ENCODE measurements around the gene CCDC85A. TPM values are rescaled to one million over a fixed set of nuclear protein-coding genes. Genes with fewer than 3 reads are reported as not detected.
"Not testable (repeated sequence)": the region's sequence is repeated elsewhere in the genome, so short reads cannot be mapped to it uniquely, and the experiment has no call there.

The CCDC85A gene
- total and polyA plus RNA-seq, 2 experiments from 2014 or later, result 1.6 to 4.2 TPM

- 23 to 24% methylated on average over 3 of the region's 3 CpGs for WGBS, 2 experiments (ENCODE audit: low coverage in 1 of 2, low lambda C conversion rate in 2 of 2, missing lambda C conversion rate in 2 of 2)
- Histone ChIP-seq H3K27me3 (replicated peaks; ENCODE audit: insufficient read depth) (no peaks in the 10 kb centered on the region), H3K9me2 (ENCODE audit: insufficient read depth) (no peaks in the 10 kb centered on the region), H3K27ac (no peak overlapping the region), H3K4me3 (no peak overlapping the region), H4K20me1 (ENCODE audit: insufficient read depth) (no peaks in the 10 kb centered on the region), H3K79me2 (ENCODE audit: insufficient read depth) (no peaks in the 10 kb centered on the region), H3K4me2 (ENCODE audit: unreplicated experiment) (no peak overlapping the region), H3K9me3 (ENCODE audit: low read depth) (no peaks in the 10 kb centered on the region), H3K36me3 (ENCODE audit: low read depth) (no peaks in the 10 kb centered on the region), H3K9ac (no peak overlapping the region), H3F3A (ENCODE audit: insufficient read depth) (no peaks in the 10 kb centered on the region), H3K4me1 (ENCODE audit: insufficient read depth) (no peaks in the 10 kb centered on the region), H2AFZ (no peak overlapping the region)
- in situ Hi-C loops (cut with MboI), result no loop called here
- TF ChIP-seq EZH2phosphoT487 (IDR thresholded peaks at IDR 0.05; ENCODE audit: insufficient read depth, low read depth) (no peak), EZH2 (IDR thresholded peaks at IDR 0.05; ENCODE audit: insufficient read depth, poor library complexity, severe bottlenecking) (no peak)
- peak; percentile 7 for DNase-seq
Measured at GRCh38 chr2:56148825-56149224, 35.0 kb upstream of the CCDC85A start.

- Histone ChIP-seq H3K9me2 (ENCODE audit: insufficient read depth) (no peaks in the 10 kb centered on the region), H4K20me1 (ENCODE audit: insufficient read depth) (no peaks in the 10 kb centered on the region), H3K9me3 (ENCODE audit: low read depth) (no peaks in the 10 kb centered on the region), H3K4me1 (ENCODE audit: insufficient read depth) (no peaks in the 10 kb centered on the region), H3K4me3 (no peak overlapping the region), H3K27ac (no peak overlapping the region), H3F3A (ENCODE audit: insufficient read depth) (no peaks in the 10 kb centered on the region), H3K27me3 (replicated peaks; ENCODE audit: insufficient read depth) (no peaks in the 10 kb centered on the region), H3K9ac (no peak overlapping the region), H3K4me2 (ENCODE audit: unreplicated experiment) (no peak overlapping the region), H3K36me3 (ENCODE audit: low read depth) (no peaks in the 10 kb centered on the region), H2AFZ (no peak overlapping the region), H3K79me2 (ENCODE audit: insufficient read depth) (no peaks in the 10 kb centered on the region)
- no peak for TF ChIP-seq EZH2 (IDR thresholded peaks at IDR 0.05; ENCODE audit: insufficient read depth, poor library complexity, severe bottlenecking)
- no peak for TF ChIP-seq EZH2phosphoT487 (IDR thresholded peaks at IDR 0.05; ENCODE audit: insufficient read depth, low read depth)
- in situ Hi-C loops (cut with MboI), result no loop called here
- DNase-seq, result no peak
- 12 to 14% methylated on average over 2 of the region's 2 CpGs for WGBS, 2 experiments (ENCODE audit: low coverage in 1 of 2, low lambda C conversion rate in 2 of 2, missing lambda C conversion rate in 2 of 2)
Measured at GRCh38 chr2:56151841-56152240, 31.9 kb upstream of the CCDC85A start.

GRCh38 chr2:56155188-56155587 lies 28.6 kb upstream of the CCDC85A start:
- no peak overlapping the region for H3K4me3 ChIP-seq
- WGBS, 2 experiments (ENCODE audit: low coverage in 1 of 2, low lambda C conversion rate in 2 of 2, missing lambda C conversion rate in 2 of 2), result 0 to 5% methylated on average over 2 of the region's 2 CpGs
- in situ Hi-C loops (cut with MboI), result no loop called here

DNA sequence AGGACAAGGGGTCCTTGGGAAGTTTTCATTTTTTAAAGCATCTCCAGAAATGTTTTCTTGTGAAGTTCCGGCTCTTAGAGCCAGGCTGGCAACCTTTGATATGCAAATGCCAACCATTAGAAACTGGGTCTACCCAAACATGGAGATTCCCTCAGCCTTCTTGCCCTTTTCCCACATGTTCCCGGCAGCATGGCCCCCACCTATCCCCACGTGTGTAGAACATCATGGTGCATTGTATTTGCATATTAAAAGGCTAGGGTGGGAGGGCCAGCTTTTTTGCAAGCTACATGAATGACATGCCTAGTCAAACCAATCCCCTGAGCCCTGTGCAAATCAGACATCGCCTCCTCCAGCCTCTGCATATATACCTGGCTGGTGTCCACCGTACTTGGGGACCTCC lies 23.9 kb upstream of the CCDC85A start:
- H3K27ac ChIP-seq; H3K4me2 ChIP-seq (ENCODE audit: unreplicated experiment); H3K9ac ChIP-seq; H3K27me3 ChIP-seq (replicated peaks; ENCODE audit: insufficient read depth); in situ Hi-C loops (cut with MboI); H3F3A ChIP-seq (ENCODE audit: insufficient read depth); H3K9me2 ChIP-seq (ENCODE audit: insufficient read depth); H3K9me3 ChIP-seq (ENCODE audit: low read depth); H2AFZ ChIP-seq; H4K20me1 ChIP-seq (ENCODE audit: insufficient read depth); H3K79me2 ChIP-seq (ENCODE audit: insufficient read depth); DNase-seq; H3K36me3 ChIP-seq (ENCODE audit: low read depth); H3K4me3 ChIP-seq; H3K4me1 ChIP-seq (ENCODE audit: insufficient read depth): not testable (repeated sequence)
- 21% methylated on average over 5 of the region's 5 CpGs for WGBS, 2 experiments (ENCODE audit: low coverage in 1 of 2, low lambda C conversion rate in 2 of 2, missing lambda C conversion rate in 2 of 2)

More at GRCh38 chr2:56155188-56155587, 28.6 kb upstream of the CCDC85A start:
- Histone ChIP-seq H4K20me1 (ENCODE audit: insufficient read depth) (no peaks in the 10 kb centered on the region), H3F3A (ENCODE audit: insufficient read depth) (no peaks in the 10 kb centered on the region), H3K9ac (no peak overlapping the region), H3K4me1 (ENCODE audit: insufficient read depth) (no peaks in the 10 kb centered on the region), H3K9me2 (ENCODE audit: insufficient read depth) (no peaks in the 10 kb centered on the region), H3K36me3 (ENCODE audit: low read depth) (no peaks in the 10 kb centered on the region), H3K4me2 (ENCODE audit: unreplicated experiment) (no peak overlapping the region), H3K79me2 (ENCODE audit: insufficient read depth) (no peaks in the 10 kb centered on the region), H3K27ac (no peak overlapping the region), H3K27me3 (replicated peaks; ENCODE audit: insufficient read depth) (no peaks in the 10 kb centered on the region), H3K9me3 (ENCODE audit: low read depth) (no peaks in the 10 kb centered on the region), H2AFZ (no peak overlapping the region)
- no peak for DNase-seq
- TF ChIP-seq EZH2 (IDR thresholded peaks at IDR 0.05; ENCODE audit: insufficient read depth, poor library complexity, severe bottlenecking), result no peak
- TF ChIP-seq EZH2phosphoT487 (IDR thresholded peaks at IDR 0.05; ENCODE audit: insufficient read depth, low read depth), result no peak
